Endometrial microvascular endothelial cells (primary cell): ENCODE data around the gene NSG2. TPM values are rescaled to one million over a fixed set of nuclear protein-coding genes. Genes with fewer than 3 reads are reported as not detected.

ENCODE experiments used
- in situ Hi-C: cut with HindIII; loops from 2 replicates; pipeline ENCODE4 v1.10.0; 2017; ENCODE audit warnings: low sequenced_read_pairs, low pct_unique_long_range_greater_than_20kb; ENCODE audit errors: inconsistent ontology term
- total RNA-seq: library from RNA; depleted of rRNA; stranded (reverse); fragments of >200 nt; gene quantifications from one replicate; pipeline ENCODE4 v1.2.3, GENCODE V29; 2015; ENCODE audit errors: inconsistent ontology term

NSG2 gene
- total RNA-seq, 1 donor from 2014 or later = not detected

DNA sequence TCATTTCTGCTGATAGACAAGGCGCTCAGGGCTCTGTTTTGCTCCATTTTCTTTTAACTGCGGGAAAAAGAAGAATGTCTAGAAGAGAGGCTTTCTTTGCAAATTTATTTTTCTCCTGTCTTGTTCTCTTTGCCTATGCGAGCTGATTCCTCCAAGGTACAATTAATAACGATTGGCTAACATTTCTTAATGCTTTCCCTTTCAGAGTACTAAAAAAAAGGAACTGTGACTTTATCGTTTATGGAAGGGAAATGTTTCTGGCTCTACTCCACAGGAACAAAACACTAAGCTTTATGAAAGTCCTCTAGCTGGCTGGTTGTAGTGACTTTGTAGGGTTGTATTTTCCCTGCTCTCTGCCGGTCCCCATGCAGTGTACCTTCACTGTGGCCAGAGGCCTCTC is 11.7 kb downstream of the NSG2 start:
- in situ Hi-C loops = no loop called here

DNA sequence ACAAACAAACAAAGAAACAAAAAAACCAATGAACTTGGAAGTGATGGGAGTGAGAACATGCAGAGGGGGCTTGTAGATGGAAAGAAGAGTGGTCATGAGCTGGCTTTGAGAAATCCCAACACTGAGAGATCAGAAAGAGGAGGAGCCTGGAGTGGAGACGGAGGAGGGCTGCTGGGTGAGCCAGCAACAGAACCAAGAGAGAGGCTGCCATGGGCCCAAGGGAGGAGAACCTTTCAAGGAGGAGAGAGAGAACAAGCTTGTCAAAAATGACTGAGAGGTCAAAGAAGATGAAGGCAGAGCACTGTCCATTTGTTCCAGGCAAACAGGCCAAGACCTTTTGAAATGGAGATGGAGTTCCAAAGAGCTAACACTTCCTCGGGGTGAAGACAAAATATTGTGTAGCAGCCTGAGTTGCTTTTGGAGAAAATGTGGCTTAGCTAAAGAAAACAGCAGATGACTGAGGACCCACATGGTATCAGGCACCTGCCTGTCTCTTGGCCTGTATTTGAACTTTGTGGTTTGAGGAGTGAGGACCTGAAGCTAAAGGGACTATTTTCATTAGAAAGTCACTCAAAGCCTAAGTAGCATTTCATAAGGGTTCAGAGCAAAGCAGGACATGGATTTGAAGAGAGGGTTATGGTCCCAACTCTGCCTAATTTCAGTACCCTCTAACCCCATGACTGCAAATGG is 13.1 kb downstream of the NSG2 start:
- in situ Hi-C loops = no loop called here

GRCh38 chr5:174059247-174059646 is 13.7 kb downstream of the NSG2 start:
- in situ Hi-C loops = no loop called here

GRCh38 chr5:174063082-174063756 is 17.7 kb downstream of the NSG2 start:
- in situ Hi-C loops = no loop called here

DNA sequence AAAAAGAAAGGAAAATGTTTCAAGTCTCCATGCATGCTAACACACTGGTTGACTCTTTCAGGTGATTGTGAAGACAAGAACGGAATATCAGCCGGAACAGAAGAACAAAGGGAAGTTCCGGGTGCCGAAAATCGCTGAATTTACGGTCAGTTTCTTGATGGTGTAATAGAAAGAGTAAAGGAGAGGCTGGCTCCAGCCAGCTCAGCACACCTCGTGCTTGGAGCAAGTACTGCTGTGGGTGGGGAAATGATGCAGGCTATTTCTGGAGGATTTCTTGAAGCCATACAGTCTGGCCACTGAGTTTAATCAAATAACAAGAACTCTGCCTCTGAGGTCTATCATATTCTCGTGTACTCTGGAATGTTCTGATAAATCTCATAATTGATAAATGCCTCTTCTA is 18.7 kb downstream of the NSG2 start:
- in situ Hi-C loops = no loop called here

DNA sequence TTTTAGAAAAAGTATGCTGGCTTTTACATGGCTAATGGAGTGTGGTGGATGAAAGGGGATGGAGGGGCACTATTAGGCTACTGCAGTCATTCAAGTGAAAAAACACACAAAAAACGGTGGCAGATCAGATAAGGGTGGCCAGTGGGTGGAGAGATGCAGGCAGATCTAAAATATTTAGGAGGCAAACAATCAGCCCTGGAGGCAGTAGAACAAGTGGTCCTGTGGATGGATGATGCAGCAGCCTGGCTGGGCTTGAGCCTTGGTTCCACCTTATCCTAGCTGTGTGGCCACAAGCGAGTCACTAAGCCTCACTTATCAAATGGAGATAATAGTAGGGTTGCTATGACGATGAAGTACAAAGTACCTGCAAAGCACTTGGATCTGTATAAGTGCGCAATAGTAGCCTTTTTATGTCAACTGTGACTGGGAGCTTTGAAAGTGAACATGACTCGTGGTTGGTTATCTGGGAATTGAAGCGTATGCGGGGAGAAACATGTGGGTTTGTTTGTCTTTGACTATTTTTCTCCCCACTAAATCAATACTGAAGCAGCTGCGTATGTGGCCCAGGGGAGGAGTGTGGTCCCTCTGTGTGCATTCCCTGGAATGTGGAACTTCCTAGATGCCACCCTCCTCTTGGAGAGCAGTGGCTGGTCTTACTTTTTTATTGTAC is 20.2 kb downstream of the NSG2 start:
- in situ Hi-C loops = no loop called here

DNA sequence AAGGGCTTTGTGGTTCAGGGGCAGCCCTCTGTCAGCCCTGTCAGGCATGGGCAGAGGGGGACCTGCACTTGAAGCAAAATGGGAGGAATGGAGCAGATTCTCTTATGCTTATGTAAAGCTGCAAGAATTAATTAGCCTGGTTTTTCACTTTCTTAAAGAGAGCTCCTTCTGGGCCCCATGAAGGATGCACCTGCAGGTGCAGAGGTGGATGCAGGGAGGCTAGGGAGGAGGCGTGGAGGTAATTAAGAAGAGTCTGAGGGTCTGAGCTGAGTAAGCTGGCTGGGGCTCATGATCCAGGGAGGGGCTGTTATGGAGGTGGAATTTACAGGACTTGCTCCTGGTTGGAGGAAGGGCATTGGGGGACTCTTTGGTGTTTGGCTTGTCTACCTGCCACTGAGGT is 22.0 kb downstream of the NSG2 start:
- in situ Hi-C loops = no loop called here

DNA sequence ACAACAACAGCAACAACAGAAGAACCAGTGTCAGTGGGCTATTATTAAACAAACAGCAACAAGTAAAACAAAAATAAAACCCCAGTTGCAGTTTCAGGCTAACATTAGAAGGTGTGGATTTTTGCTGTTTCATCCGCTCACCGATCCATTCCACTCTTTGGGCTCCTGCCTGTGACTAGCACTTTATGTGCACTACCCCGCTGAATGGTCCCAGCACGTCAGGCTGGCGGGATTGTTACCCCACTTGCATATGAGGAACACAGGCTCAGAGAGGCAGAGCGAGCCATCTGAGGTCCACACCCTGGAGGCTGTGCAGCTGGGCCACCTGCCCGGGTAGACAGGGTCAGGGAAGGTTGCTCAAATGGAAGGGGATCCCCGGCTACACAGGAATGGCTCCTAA is 26.0 kb downstream of the NSG2 start:
- in situ Hi-C loops = no loop called here

DNA sequence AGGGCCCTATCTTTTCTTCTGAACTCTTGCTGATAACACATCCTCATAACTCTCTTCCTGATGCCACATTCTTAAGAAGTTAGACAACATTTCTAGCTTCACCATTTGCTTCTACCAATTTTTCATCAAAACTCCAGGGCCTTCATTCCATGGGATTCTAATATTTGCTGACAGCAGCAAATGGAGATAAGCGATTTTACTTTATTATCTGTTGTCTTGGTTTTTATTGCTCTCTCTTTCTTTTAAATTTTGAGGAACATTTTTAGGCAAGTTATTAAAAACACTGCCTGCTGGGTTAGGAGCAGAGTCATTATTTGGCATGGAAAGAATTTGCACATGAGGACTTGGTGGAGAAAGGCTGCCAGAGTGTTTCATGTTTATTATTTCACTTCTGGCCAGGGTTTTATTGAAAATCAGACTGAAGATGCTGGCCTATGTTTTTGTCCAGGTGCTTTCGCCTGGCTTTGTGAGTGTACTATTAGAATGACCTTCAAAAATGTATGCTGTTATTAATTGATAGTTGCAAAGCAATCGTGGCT is 27.7 kb downstream of the NSG2 start:
- in situ Hi-C loops = no loop called here

GRCh38 chr5:174074369-174074768 is 28.9 kb downstream of the NSG2 start:
- in situ Hi-C loops = no loop called here

- in situ Hi-C loops = no loop called here
Observed at GRCh38 chr5:174078416-174078815, 32.9 kb downstream of the NSG2 start.

GRCh38 chr5:174082286-174082685 is 36.8 kb downstream of the NSG2 start:
- in situ Hi-C loops = no loop called here

GRCh38 chr5:174083056-174083827 is 37.7 kb downstream of the NSG2 start:
- in situ Hi-C loops = no loop called here

DNA sequence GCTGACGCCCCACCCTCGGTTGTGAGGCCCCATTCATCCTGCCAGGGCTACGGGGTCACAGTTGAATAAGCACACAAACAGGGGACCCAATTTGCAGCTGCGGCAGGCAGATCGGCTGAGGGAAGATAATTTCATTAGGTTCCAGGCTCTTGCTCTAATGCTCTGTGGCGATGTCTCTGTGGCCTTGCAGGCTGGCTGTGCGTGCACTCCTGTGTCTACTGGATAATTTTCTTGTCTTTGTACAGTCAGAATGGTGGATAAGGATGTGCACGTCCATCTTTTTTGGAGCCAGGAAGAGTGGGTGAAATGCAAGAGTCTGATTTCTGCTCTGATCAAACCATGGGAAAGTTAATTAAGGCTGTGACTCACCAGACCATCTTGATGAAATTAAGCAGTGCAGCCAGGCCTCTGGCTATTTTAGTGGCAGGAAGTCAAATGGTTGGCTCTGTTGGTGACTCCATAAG is 39.2 kb downstream of the NSG2 start:
- in situ Hi-C loops = no loop called here

DNA sequence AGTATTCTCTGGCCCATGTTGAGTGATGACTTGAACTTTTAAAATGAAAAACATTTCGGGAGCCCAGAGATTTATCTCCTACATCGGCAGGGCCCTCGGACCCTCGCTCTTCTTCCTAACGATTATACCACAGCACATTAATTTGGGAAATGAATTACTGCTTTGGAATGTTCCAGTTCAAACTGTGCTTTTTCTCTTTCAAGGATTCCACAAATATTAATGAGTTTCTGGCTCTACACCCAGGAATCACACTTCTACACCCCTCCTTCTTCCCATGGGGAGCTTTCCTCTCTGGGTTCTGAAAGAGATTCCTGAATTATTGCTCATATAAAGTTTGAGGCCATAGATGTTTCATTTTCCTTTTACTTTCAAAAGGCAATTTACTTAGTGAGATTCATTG is 41.2 kb downstream of the NSG2 start:
- in situ Hi-C loops = no loop called here

GRCh38 chr5:174087783-174088182 is 42.3 kb downstream of the NSG2 start:
- in situ Hi-C loops = no loop called here

GRCh38 chr5:174090129-174090528 is 44.6 kb downstream of the NSG2 start:
- in situ Hi-C loops = no loop called here

- in situ Hi-C loops = no loop called here
Observed at GRCh38 chr5:174093123-174093522, 47.6 kb downstream of the NSG2 start.
